ENCODE measurements around the gene UNC13B. TPM values are rescaled to one million over a fixed set of nuclear protein-coding genes. Genes with fewer than 3 reads are reported as not detected.
A peak's percentile ranks its signal among the peaks of the same experiment; 100 is the strongest.

Gene UNC13B
- total and polyA plus RNA-seq, 2 of the 8 experiments (the other 6 are each of a cell fraction or from before 2014, with no cell fraction given), result 23.1 to 51.7 TPM

DNA sequence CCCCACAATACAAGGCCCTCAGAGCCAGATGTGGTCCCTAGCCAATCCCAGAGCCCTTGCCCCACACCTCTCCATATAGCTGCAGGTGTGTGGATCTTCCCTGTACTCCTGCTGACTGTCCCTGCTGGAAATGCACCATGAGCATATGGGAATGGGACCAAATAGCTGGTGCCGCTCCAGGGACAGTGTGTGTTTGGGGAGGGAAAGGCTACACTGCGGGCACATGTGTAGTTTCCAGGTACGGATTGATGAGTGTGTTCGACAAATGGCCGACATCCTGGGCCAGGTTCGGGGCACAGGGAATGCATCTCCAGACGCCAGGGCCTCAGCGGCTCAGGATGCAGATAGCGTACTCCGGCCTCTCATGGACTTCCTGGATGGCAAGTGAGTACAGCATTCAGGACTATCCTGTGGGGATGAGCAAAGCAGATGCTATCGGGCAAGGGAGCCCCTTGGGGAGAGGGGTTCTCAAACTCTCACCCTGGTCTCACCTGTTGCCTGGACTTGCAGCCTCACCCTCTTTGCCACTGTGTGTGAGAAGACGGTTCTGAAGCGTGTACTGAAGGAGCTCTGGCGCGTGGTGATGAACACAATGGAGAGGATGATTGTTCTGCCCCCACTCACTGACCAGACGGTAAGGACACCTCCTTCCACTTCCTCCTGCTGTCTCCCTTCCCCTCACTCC, 237.0 kb downstream of the UNC13B start:
- H3K36me3 ChIP-seq (ENCODE audit: control insufficient read depth in 2 of 4, insufficient read depth in 4 of 4, low read length in 3 of 4), result peaks cover 0 to 21% (median 4%) of the 10 kb centered on the region in 4 experiments; a peak in 5 of 8 replicates
- CTCF ChIA-PET (ENCODE audit: partially characterized antibody), result interaction anchor here (1.6 to 2.2 kb wide), 4 partner anchors 11 to 499 kb away, joined by 4 to 10 read pairs (median 7); no protein-coding TSS in a partner anchor
- H3K9ac ChIP-seq (replicated peaks in 1 of 4; ENCODE audit: extremely low read depth in 1 of 4, low read depth in 3 of 4, low read length in 3 of 4), result no peak overlapping the region
- no peak overlapping the region for H2BK120ac ChIP-seq (replicated peaks; ENCODE audit: low read depth, low read length)
- H2BK15ac ChIP-seq (ENCODE audit: low read length), result no peak overlapping the region
- FAIRE-seq (no peak), DNase-seq (ENCODE audit: low read depth in 1 of 2, low spot score in 2 of 2) (peak in 1 of 2 experiments; percentile 31)
- H2BK20ac ChIP-seq (ENCODE audit: low read length), result no peak overlapping the region
- H3K4me3 ChIP-seq (ENCODE audit: extremely low read depth in 1 of 4, insufficient read depth in 2 of 4, low read depth in 3 of 4, low read length in 4 of 4), result no peak overlapping the region
- H4K8ac ChIP-seq (ENCODE audit: extremely low read depth, insufficient read depth, low read length), result no peak overlapping the region
- H3K56ac ChIP-seq (replicated peaks; ENCODE audit: insufficient read length, low read depth, low read length), result no peak overlapping the region
- H2AK5ac ChIP-seq (ENCODE audit: low read depth, low read length), result no peak overlapping the region
- H3K18ac ChIP-seq (ENCODE audit: extremely low read depth, low read length), result no peak overlapping the region
- no peaks in the 10 kb centered on the region; the same call in 1 of the 2 replicates for H3K79me1 ChIP-seq (ENCODE audit: low read depth, low read length)
- H3K23ac ChIP-seq (ENCODE audit: insufficient read length), result no peak overlapping the region
- H4K5ac ChIP-seq (ENCODE audit: insufficient read length, low read depth, low read length), result no peak overlapping the region
- 91% methylated on average over 15 of the region's 16 CpGs; no CpG with 5 or more reads in 1 of the 2 experiments for WGBS, 2 experiments (ENCODE audit: extremely low coverage in 1 of 2, insufficient coverage in 1 of 2, insufficient read length in 1 of 2, insufficient replicate concordance in 2 of 2, low coverage in 1 of 2, low lambda C conversion rate in 2 of 2, missing lambda C conversion rate in 1 of 2)
- no peak overlapping the region for H4K91ac ChIP-seq (replicated peaks; ENCODE audit: insufficient read length, low read length)
- POLR2A ChIA-PET (ENCODE audit: partially characterized antibody), result interaction anchor here (0.6 to 0.8 kb wide), 2 partner anchors 10 to 513 kb away, joined by 3 read pairs; no protein-coding TSS in a partner anchor
- no peak overlapping the region for H2BK5ac ChIP-seq (ENCODE audit: low read depth, low read length)
- H3K27ac ChIP-seq (ENCODE audit: low read depth, low read length), result no peak overlapping the region
- H3K79me2 ChIP-seq (ENCODE audit: control insufficient read depth in 1 of 2, insufficient read depth in 2 of 2, low read length in 2 of 2), result no peaks in the 10 kb centered on the region
- no peaks in the 10 kb centered on the region for H3K23me2 ChIP-seq (ENCODE audit: low read depth, low read length)
- no peaks in the 10 kb centered on the region for H3K9me3 ChIP-seq (ENCODE audit: insufficient read depth in 2 of 2, low read depth in 1 of 2, low read length in 1 of 2)
- no peak overlapping the region for H2BK12ac ChIP-seq (ENCODE audit: low read depth, low read length)
- H3K14ac ChIP-seq (ENCODE audit: insufficient read length), result no peak overlapping the region
- H3K4ac ChIP-seq (replicated peaks; ENCODE audit: insufficient read length, low read depth, low read length), result no peak overlapping the region
- no peak overlapping the region for H2AFZ ChIP-seq (ENCODE audit: low read length)
- H3K27me3 ChIP-seq (replicated peaks in 1 of 4; ENCODE audit: control insufficient read depth in 3 of 4, extremely low read depth in 1 of 4, insufficient read depth in 3 of 4, low read length in 3 of 4), result no peaks in the 10 kb centered on the region
- no peaks in the 10 kb centered on the region for H3K4me1 ChIP-seq (replicated peaks in 1 of 4; ENCODE audit: control insufficient read depth in 3 of 4, insufficient read depth in 4 of 4, low read length in 3 of 4)
- no peak overlapping the region for H3K4me2 ChIP-seq (ENCODE audit: insufficient read depth in 1 of 2, low read depth in 2 of 2, low read length in 2 of 2)
- peaks cover 0 to 2% of the 10 kb centered on the region in 2 experiments for H4K20me1 ChIP-seq (replicated peaks in 1 of 2; ENCODE audit: control insufficient read depth in 1 of 2, insufficient read depth in 2 of 2, low read length in 2 of 2)
- TF ChIP-seq NRF1 (IDR thresholded peaks at IDR 0.05; ENCODE audit: low read depth, low read length) (no peak), BCL11A (IDR thresholded peaks at IDR 0.05; ENCODE audit: low read depth in 2 of 2, low read length in 2 of 2) (no peak), EP300 (IDR thresholded peaks at IDR 0.05; ENCODE audit: borderline replicate concordance in 1 of 2, low read depth in 2 of 2, low read length in 2 of 2) (no peak), SIX5 (IDR thresholded peaks at IDR 0.05; ENCODE audit: low read depth, low read length) (no peak), POU5F1 (IDR thresholded peaks at IDR 0.05; ENCODE audit: low read depth, low read length) (no peak), ZNF274 (IDR thresholded peaks at IDR 0.05; ENCODE audit: borderline replicate concordance, extremely low read depth, low read length) (no peak), SIRT6 (IDR thresholded peaks at IDR 0.05; ENCODE audit: low read length) (no peak)
- TF ChIP-seq, protein P1, sequence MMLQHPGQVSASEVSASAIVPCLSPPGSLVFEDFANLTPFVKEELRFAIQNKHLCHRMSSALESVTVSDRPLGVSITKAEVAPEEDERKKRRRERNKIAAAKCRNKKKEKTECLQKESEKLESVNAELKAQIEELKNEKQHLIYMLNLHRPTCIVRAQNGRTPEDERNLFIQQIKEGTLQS (IDR thresholded peaks at IDR 0.05; ENCODE audit: insufficient read depth, low read depth, low read length), result no peak
- TF ChIP-seq, protein P2, sequence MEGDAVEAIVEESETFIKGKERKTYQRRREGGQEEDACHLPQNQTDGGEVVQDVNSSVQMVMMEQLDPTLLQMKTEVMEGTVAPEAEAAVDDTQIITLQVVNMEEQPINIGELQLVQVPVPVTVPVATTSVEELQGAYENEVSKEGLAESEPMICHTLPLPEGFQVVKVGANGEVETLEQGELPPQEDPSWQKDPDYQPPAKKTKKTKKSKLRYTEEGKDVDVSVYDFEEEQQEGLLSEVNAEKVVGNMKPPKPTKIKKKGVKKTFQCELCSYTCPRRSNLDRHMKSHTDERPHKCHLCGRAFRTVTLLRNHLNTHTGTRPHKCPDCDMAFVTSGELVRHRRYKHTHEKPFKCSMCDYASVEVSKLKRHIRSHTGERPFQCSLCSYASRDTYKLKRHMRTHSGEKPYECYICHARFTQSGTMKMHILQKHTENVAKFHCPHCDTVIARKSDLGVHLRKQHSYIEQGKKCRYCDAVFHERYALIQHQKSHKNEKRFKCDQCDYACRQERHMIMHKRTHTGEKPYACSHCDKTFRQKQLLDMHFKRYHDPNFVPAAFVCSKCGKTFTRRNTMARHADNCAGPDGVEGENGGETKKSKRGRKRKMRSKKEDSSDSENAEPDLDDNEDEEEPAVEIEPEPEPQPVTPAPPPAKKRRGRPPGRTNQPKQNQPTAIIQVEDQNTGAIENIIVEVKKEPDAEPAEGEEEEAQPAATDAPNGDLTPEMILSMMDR (IDR thresholded peaks at IDR 0.05; ENCODE audit: control extremely low read depth in 1 of 3, insufficient read depth in 1 of 3, low read depth in 1 of 3, low read length in 3 of 3), result no peak
